Thyroid gland (tissue), 4 donors: ENCODE data around the gene PRMT7.

Experiments
- CTCF ChIP-seq, 6 experiments: fragments of 200-600 bp in 3 of 6; fragments of 450-650 bp in 3 of 6; sonication (generic) in 3 of 6; IDR thresholded peaks; one replicate each; pipeline ENCODE4 v1.5.1; 2016 to 2019; ENCODE audit warnings: antibody characterized with exemption in 6 of 6, mild to moderate bottlenecking in 2 of 6, inconsistent platforms in 1 of 6, moderate library complexity in 1 of 6
- POLR2A ChIP-seq, 2 donors: fragments of 450-650 bp; IDR thresholded peaks; one replicate each; pipeline ENCODE4 v1.6.1; 2017; ENCODE audit warnings: antibody characterized with exemption in 2 of 2, mild to moderate bottlenecking in 2 of 2, moderate library complexity in 1 of 2

GRCh38 chr16:68296693-68297092 lies 14.1 kb upstream of the PRMT7 start:
- TF ChIP-seq CTCF (IDR thresholded peaks at IDR 0.05) (no peak), POLR2A (IDR thresholded peaks at IDR 0.05) (no peak)
